SK-N-SH (cell line): ENCODE data around the gene ANKRD13B. TPM values are rescaled to one million over a fixed set of nuclear protein-coding genes. Genes with fewer than 3 reads are reported as not detected.
A peak's percentile ranks its signal among the peaks of the same experiment; 100 is the strongest.

Experiments used
- CTCF ChIA-PET: fragments of 300-600, 350-600 bp; formaldehyde crosslinking; extraction: SDS; loops from one replicate; lab custom pipeline; 2021; lab: Yijun Ruan, JAX
- POLR2A ChIA-PET: fragments of 350-600 bp; sonication (Branson Sonifier 250); formaldehyde crosslinking; extraction: SDS; loops from one replicate; lab custom pipeline; 2020; ENCODE audit warnings: antibody characterized with exemption, inconsistent platforms; lab: Yijun Ruan, JAX
- DNase-seq: peaks from one replicate; pipeline ENCODE4 v3.0.0; 2012
- H2AFZ ChIP-seq: fragments of 200-600 bp; sonication (generic); 2 replicates; pipeline ENCODE4 v1.8.1; 2016; ENCODE audit warnings: antibody characterized with exemption, mild to moderate bottlenecking, low read depth
- H3F3A ChIP-seq: fragments of 200-600 bp; sonication (generic); replicated peaks from 2 replicates; pipeline ENCODE3; 2016; ENCODE audit warnings: antibody characterized with exemption, mild to moderate bottlenecking; ENCODE audit not compliant: insufficient read depth
- H3K27ac ChIP-seq, 2 experiments: fragments of 200-500 bp in 1 of 2; fragments of 200-600 bp in 1 of 2; sonication (Bioruptor generic) in 1 of 2; sonication (generic), shearing (Covaris generic) in 1 of 2; 2 replicates each; pipeline versions ENCODE4 v1.5.1 to v1.6.1; 2014 to 2016; ENCODE audit warnings: low read depth in 2 of 2, inconsistent platforms in 1 of 2, low read length in 1 of 2, mild to moderate bottlenecking in 1 of 2, mixed read lengths in 1 of 2
- H3K27me3 ChIP-seq: fragments of 200-600 bp; sonication (generic), shearing (Covaris generic); 2 replicates; pipeline ENCODE4 v1.6.1; 2016; ENCODE audit warnings: mixed run types; ENCODE audit not compliant: insufficient read depth
- H3K36me3 ChIP-seq, 2 experiments: fragments of 200-500 bp in 1 of 2; fragments of 200-600 bp in 1 of 2; sonication (Bioruptor generic) in 1 of 2; sonication (generic) in 1 of 2; replicated peaks in 1 of 2; 2 replicates each; pipeline versions ENCODE3 to v1.5.1; 2014 to 2016; ENCODE audit warnings: low read length in 1 of 2, mild to moderate bottlenecking in 1 of 2; ENCODE audit not compliant: insufficient read depth in 2 of 2, control insufficient read depth in 1 of 2
- H3K4me1 ChIP-seq, 2 experiments: fragments of 200-500 bp in 1 of 2; fragments of 200-600 bp in 1 of 2; sonication (Bioruptor generic) in 1 of 2; sonication (generic), shearing (Covaris generic) in 1 of 2; 2 replicates each; pipeline versions ENCODE4 v1.5.1 to v1.6.1; 2014 to 2016; ENCODE audit warnings: low read depth in 1 of 2, low read length in 1 of 2, mixed run types in 1 of 2; ENCODE audit not compliant: insufficient read depth in 2 of 2, control insufficient read depth in 1 of 2
- H3K4me2 ChIP-seq: fragments of 200-600 bp; sonication (generic), shearing (Covaris generic); 2 replicates; pipeline ENCODE4 v1.6.1; 2017; ENCODE audit warnings: mixed run types
- H3K4me3 ChIP-seq, 2 experiments: fragments of 200-500 bp in 1 of 2; fragments of 200-600 bp in 1 of 2; sonication (Bioruptor generic) in 1 of 2; sonication (generic), shearing (Covaris generic) in 1 of 2; 2 replicates each; pipeline versions ENCODE4 v1.5.1 to v1.8.1; 2014 to 2016; ENCODE audit warnings: low read depth in 2 of 2, inconsistent platforms in 1 of 2, low read length in 1 of 2, mild to moderate bottlenecking in 1 of 2, mixed read lengths in 1 of 2, moderate library complexity in 1 of 2
- H3K79me2 ChIP-seq: fragments of 200-600 bp; sonication (generic); 2 replicates; pipeline ENCODE4 v1.8.1; 2017; ENCODE audit warnings: mild to moderate bottlenecking; ENCODE audit not compliant: insufficient read depth
- H3K9ac ChIP-seq: fragments of 200-600 bp; sonication (generic); 2 replicates; pipeline ENCODE4 v1.6.1; 2017; ENCODE audit warnings: mixed run types
- H3K9me2 ChIP-seq: fragments of 200-600 bp; sonication (generic); 2 replicates; pipeline ENCODE4 v1.6.1; 2017; ENCODE audit warnings: mixed run types
- H3K9me3 ChIP-seq: fragments of 200-600 bp; sonication (generic); 2 replicates; pipeline ENCODE4 v1.6.1; 2017; ENCODE audit warnings: mixed run types, mild to moderate bottlenecking, moderate library complexity
- H4K20me1 ChIP-seq: fragments of 200-600 bp; sonication (generic); 2 replicates; pipeline ENCODE4 v1.6.1; 2017; ENCODE audit warnings: mild to moderate bottlenecking, mixed run types; ENCODE audit not compliant: insufficient read depth
- CHD2 ChIP-seq: fragments of 150-350 bp; IDR thresholded peaks from 2 replicates; pipeline ENCODE4 v1.6.1; 2018; ENCODE audit warnings: low read length; ENCODE audit not compliant: partially characterized antibody
- EP300 ChIP-seq, 2 experiments: IDR thresholded peaks; 2 replicates each; pipeline versions ENCODE4 v1.4.0 to v1.6.1; 2012; ENCODE audit warnings: borderline replicate concordance in 1 of 2, low read depth in 1 of 2, low read length in 1 of 2
- EZH2phosphoT487 ChIP-seq: fragments of 200-600 bp; sonication (generic); IDR thresholded peaks from 2 replicates; pipeline ENCODE4 v1.6.1; 2017; ENCODE audit warnings: low read depth, mixed run types, mild to moderate bottlenecking, antibody characterized with exemption, moderate library complexity, borderline replicate concordance
- FOSL2 ChIP-seq: IDR thresholded peaks from 2 replicates; pipeline ENCODE4 v1.4.0; 2012; ENCODE audit warnings: low read depth, mild to moderate bottlenecking, moderate library complexity, borderline replicate concordance
- FOXJ3 ChIP-seq: sonication (generic); formaldehyde crosslinking; IDR thresholded peaks from 2 replicates; pipeline ENCODE4 v1.5.1; 2020; ENCODE audit warnings: mild to moderate bottlenecking, missing genetic modification reagents
- GABPA ChIP-seq: IDR thresholded peaks from 2 replicates; pipeline ENCODE4 v1.4.0; 2012; ENCODE audit warnings: low read depth, mild to moderate bottlenecking
- GATA2 ChIP-seq: sonication (generic); formaldehyde crosslinking; IDR thresholded peaks from 2 replicates; pipeline ENCODE4 v1.5.0; 2020; ENCODE audit warnings: mild to moderate bottlenecking, missing genetic modification reagents
- JUND ChIP-seq: IDR thresholded peaks from 2 replicates; pipeline ENCODE4 v1.4.0; 2012
- MXI1 ChIP-seq: IDR thresholded peaks from 2 replicates; pipeline ENCODE4 v1.6.1; 2012; ENCODE audit warnings: mild to moderate bottlenecking, low read depth, low read length, improper control_type of control experiment
- POLR2AphosphoS5 ChIP-seq: IDR thresholded peaks from 2 replicates; pipeline ENCODE4 v1.6.1; 2012; ENCODE audit warnings: low read depth, low read length
- RAD21 ChIP-seq: IDR thresholded peaks from 2 replicates; pipeline ENCODE4 v1.6.1; 2012; ENCODE audit warnings: mild to moderate bottlenecking, low read length
- REST ChIP-seq: IDR thresholded peaks from 2 replicates; pipeline ENCODE4 v1.6.1; 2012; ENCODE audit warnings: mild to moderate bottlenecking, low read depth, low read length, moderate library complexity
- RFX5 ChIP-seq: IDR thresholded peaks from 2 replicates; pipeline ENCODE4 v1.6.1; 2012; ENCODE audit warnings: mild to moderate bottlenecking, improper control_type of control experiment, low read length
- RXRA ChIP-seq: IDR thresholded peaks from 2 replicates; pipeline ENCODE4 v1.4.0; 2012; ENCODE audit warnings: low read depth, mild to moderate bottlenecking, borderline replicate concordance
- SIN3A ChIP-seq: IDR thresholded peaks from 2 replicates; pipeline ENCODE4 v1.6.1; 2012; ENCODE audit warnings: low read depth, mild to moderate bottlenecking, low read length, moderate library complexity, borderline replicate concordance
- TAF1 ChIP-seq: IDR thresholded peaks from 2 replicates; pipeline ENCODE4 v1.6.1; 2012; ENCODE audit warnings: low read depth, mild to moderate bottlenecking, low read length, moderate library complexity, borderline replicate concordance
- TCF12 ChIP-seq: IDR thresholded peaks from 2 replicates; pipeline ENCODE4 v1.4.0; 2012
- YY1 ChIP-seq: IDR thresholded peaks from 2 replicates; pipeline ENCODE4 v1.4.0; 2012; ENCODE audit warnings: low read depth, mild to moderate bottlenecking
- ZBTB33 ChIP-seq: IDR thresholded peaks from 2 replicates; pipeline ENCODE4 v1.4.0; 2012; ENCODE audit warnings: low read depth, borderline replicate concordance
- WGBS: methylation state at CpG from one replicate; pipeline ENCODE4 v1.1.6; 2017; ENCODE audit warnings: low lambda C conversion rate; 5-methylcytosine and 5-hydroxymethylcytosine counted together
- polyA plus RNA-seq, 3 experiments: library from polyadenylated mRNA; depleted of rRNA; stranded (reverse); fragments of >200 nt; gene quantifications; 2 replicates each; pipeline ENCODE4 v1.2.3, GENCODE V29; 2012
- small RNA-seq, 7 experiments: library from RNA; depleted of rRNA; stranded (forward); fragments of <200 nt; gene quantifications; one replicate each; pipeline ENCODE3, GENCODE V24; 2012

ANKRD13B gene
- polyA plus RNA-seq, 1 of the 3 experiments (the other 2 are of a cell fraction), result 16.1 TPM

- Histone ChIP-seq H3K79me2 (no peaks in the 10 kb centered on the region), H4K20me1 (no peaks in the 10 kb centered on the region), H3K4me3 (no peak overlapping the region), H3K27me3 (no peaks in the 10 kb centered on the region), H2AFZ (no peak overlapping the region), H3K27ac (peak overlapping the region in 1 of 2 experiments; percentile 35; a peak in 1 of 4 replicates), H3K9me3 (no peaks in the 10 kb centered on the region), H3K4me2 (no peak overlapping the region), H3F3A (peaks cover 15% of the 10 kb centered on the region), H3K9ac (no peak overlapping the region), H3K9me2 (no peaks in the 10 kb centered on the region), H3K36me3 (peaks cover 21 to 30% of the 10 kb centered on the region in 2 experiments), H3K4me1 (peaks cover 0 to 31% of the 10 kb centered on the region in 2 experiments; a peak in 2 of 4 replicates)
- POLR2A ChIA-PET, result no interaction called here
- CTCF ChIA-PET, result interaction anchor here (0.7 to 1.6 kb wide), 4 partner anchors 24 to 142 kb away, joined by 3 to 5 read pairs (median 4); no protein-coding TSS in a partner anchor
- TF ChIP-seq RXRA, result no peak
- no peak for TF ChIP-seq TAF1
- no peak for TF ChIP-seq RFX5
- TF ChIP-seq GABPA, result no peak
- TF ChIP-seq GATA2 (CRISPR knock-in tag), result no peak
- TF ChIP-seq MXI1, result no peak
- TF ChIP-seq FOSL2, result no peak
- no peak for TF ChIP-seq JUND
- TF ChIP-seq YY1, result no peak
- no peak for TF ChIP-seq FOXJ3 (CRISPR knock-in tag)
- TF ChIP-seq ZBTB33, result no peak
- TF ChIP-seq EP300 (IDR thresholded peaks at IDR 0.05; ENCODE audit: borderline replicate concordance in 1 of 2, low read depth in 1 of 2, low read length in 1 of 2), result no peak
- TF ChIP-seq POLR2AphosphoS5, result no peak
- TF ChIP-seq EZH2phosphoT487, result no peak
- no peak for TF ChIP-seq CHD2
- TF ChIP-seq REST, result no peak
- no peak for TF ChIP-seq TCF12
- no peak for TF ChIP-seq SIN3A
- no peak for TF ChIP-seq RAD21
- DNase-seq, result no peak
- WGBS, result 71% methylated on average over 1 of the region's 1 CpG
Observed at GRCh38 chr17:29663155-29663554, 70.2 kb downstream of the ANKRD13B start.

Small RNA genes lying within 50 kb of the gene (small RNA-seq; reads per million reads assigned to genes)
- 0 reads per million in 7 experiments for gene RNU6-920P

Other genes with a start within 250 kb of the ANKRD13B start
- gene TAOK1, start 202.8 kb upstream of the ANKRD13B start, polyA plus RNA-seq (2012; rRNA removed), result 5.9 and 7.4 TPM in 2 replicates
- 6.3 and 7.0 TPM in 2 replicates for gene ABHD15, start 26.1 kb upstream of the ANKRD13B start, polyA plus RNA-seq (2012; rRNA removed)
- gene TP53I13, start 24.4 kb upstream of the ANKRD13B start, polyA plus RNA-seq (2012; rRNA removed), result 39.2 and 45.3 TPM in 2 replicates
- 39.4 and 42.9 TPM in 2 replicates for gene GIT1, start 3.5 kb upstream of the ANKRD13B start, polyA plus RNA-seq (2012; rRNA removed)
- gene CORO6, start 29.8 kb downstream of the ANKRD13B start, polyA plus RNA-seq (2012; rRNA removed), result 18.4 and 28.1 TPM in 2 replicates